Astrocyte of the spinal cord (primary cell): ENCODE results near the gene TAB3.

Source experiments
- DNase-seq: peaks from one replicate; pipeline ENCODE4 v3.0.0; 2011; ENCODE audit warnings: low read depth, low spot score
- H3K4me3 ChIP-seq: 2 replicates; pipeline ENCODE4 v1.5.1; 2011; ENCODE audit warnings: low read depth, mild to moderate bottlenecking, low read length, moderate library complexity
- in situ Hi-C: cut with HindIII; loops from 2 replicates; pipeline ENCODE4 v1.10.0; 2017; ENCODE audit warnings: low sequenced_read_pairs
- TF ChIP-seq, protein P1 (sequence below): IDR thresholded peaks from 2 replicates; pipeline ENCODE4 v1.5.1; 2012; ENCODE audit warnings: low read depth, mild to moderate bottlenecking, low read length, inconsistent platforms

The TAB3 gene

GRCh38 chrX:30888526-30889146 is 418 bp downstream of the TAB3 start:
- TF ChIP-seq, protein P1, sequence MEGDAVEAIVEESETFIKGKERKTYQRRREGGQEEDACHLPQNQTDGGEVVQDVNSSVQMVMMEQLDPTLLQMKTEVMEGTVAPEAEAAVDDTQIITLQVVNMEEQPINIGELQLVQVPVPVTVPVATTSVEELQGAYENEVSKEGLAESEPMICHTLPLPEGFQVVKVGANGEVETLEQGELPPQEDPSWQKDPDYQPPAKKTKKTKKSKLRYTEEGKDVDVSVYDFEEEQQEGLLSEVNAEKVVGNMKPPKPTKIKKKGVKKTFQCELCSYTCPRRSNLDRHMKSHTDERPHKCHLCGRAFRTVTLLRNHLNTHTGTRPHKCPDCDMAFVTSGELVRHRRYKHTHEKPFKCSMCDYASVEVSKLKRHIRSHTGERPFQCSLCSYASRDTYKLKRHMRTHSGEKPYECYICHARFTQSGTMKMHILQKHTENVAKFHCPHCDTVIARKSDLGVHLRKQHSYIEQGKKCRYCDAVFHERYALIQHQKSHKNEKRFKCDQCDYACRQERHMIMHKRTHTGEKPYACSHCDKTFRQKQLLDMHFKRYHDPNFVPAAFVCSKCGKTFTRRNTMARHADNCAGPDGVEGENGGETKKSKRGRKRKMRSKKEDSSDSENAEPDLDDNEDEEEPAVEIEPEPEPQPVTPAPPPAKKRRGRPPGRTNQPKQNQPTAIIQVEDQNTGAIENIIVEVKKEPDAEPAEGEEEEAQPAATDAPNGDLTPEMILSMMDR, result no peak
- no peak for DNase-seq
- H3K4me3 ChIP-seq, result peak overlapping the region; percentile 62
- in situ Hi-C loops, result no loop called here

DNA sequence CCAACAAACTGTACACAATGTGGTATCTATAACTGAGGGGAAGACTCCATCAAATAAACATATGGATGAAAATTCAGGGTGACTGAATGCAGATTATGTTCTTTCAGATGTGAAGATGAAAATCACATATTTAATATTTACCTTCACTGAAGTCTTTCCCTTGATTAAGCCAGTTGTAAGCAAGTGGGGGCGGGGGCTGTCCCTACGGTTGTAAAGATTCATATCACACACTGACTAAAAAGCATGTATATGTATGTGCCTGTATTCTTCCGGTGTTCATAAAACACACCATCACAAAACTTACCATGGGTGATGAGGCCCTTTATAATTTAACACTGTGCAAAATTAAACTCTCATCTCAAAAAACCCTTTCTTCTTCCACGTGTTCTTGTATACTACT is 1.3 kb downstream of the TAB3 start:
- in situ Hi-C loops, result no loop called here
- no peak overlapping the region for H3K4me3 ChIP-seq
- TF ChIP-seq, protein P1, result no peak
- no peak for DNase-seq

DNA sequence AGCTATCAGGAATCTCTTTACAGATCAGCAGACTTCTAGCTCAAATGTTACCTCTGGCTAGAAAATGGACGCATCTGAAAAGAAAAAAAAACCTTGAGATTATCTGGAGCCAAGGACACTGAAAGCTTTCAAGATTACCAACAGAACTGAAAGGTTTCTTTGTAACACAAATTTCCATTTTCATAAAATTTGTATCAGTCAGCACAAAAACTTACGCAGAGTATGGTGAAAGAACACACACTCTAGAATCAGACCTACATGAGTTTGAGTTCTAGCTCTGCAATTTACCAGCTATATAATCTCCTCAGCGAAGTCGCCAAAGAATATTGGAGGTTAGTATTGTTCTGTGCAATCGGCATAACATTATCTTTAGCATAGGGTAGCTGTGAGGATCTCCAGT is 1.8 kb downstream of the TAB3 start:
- in situ Hi-C loops, result no loop called here
- no peak for DNase-seq
- no peak overlapping the region for H3K4me3 ChIP-seq
- TF ChIP-seq, protein P1, result no peak

- in situ Hi-C loops, result no loop called here
Measured at GRCh38 chrX:30885136-30885535, 3.9 kb downstream of the TAB3 start.

DNA sequence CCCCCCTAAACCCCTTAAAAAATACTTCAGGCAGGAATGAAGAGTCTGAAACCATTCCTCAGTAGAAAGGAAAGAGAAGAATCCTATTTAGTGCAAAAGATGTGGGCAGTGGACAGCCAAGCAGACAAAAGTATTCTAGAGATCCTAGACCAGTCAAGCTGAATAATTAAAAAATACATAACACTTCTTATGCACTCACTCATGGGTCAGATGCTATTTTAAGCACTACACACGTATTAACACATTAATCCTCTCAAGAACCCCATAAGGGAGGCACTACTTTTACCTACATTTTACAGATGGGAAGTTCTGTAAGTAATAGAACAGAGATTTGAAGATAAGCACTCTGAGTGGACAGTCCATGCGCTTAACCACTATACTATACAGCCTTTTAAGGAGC is 5.9 kb downstream of the TAB3 start:
- TF ChIP-seq, protein P1, result no peak
- in situ Hi-C loops, result no loop called here
- no peak overlapping the region for H3K4me3 ChIP-seq
- DNase-seq, result no peak

More at GRCh38 chrX:30885136-30885535, 3.9 kb downstream of the TAB3 start:
- H3K4me3 ChIP-seq, result no peak overlapping the region
- TF ChIP-seq, protein P1, result no peak
- DNase-seq, result no peak

DNA sequence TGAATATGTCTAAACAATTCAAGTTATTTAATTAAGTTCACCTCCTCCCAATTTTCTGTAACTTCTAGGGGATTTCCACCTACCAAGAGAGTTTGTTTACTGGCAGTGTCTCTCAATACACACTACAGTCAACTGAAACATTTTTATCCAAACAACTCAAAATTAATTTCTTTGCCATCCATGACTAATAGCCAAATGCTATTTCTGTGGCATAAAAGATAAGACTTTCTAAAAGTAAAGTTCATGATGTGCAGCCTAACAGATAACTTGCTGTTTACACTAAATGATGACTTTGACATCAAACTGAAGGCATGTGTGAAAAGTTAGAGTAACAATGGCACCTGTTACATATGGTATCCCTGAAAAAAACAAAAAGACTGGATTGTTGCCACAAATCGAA is 7.3 kb downstream of the TAB3 start:
- no peak for DNase-seq
- TF ChIP-seq, protein P1, result no peak
- in situ Hi-C loops, result no loop called here
- H3K4me3 ChIP-seq, result no peak overlapping the region
